HEK293T (cell line): ENCODE data around the gene UBTFL1.
"Not testable (repeated sequence)": the region's sequence is repeated elsewhere in the genome, so short reads cannot be mapped to it uniquely, and the experiment has no call there.

Source experiments
- CTCF ChIA-PET: fragments of 350-600 bp; formaldehyde crosslinking; extraction: SDS; loops from one replicate; lab custom pipeline; 2021; ENCODE audit warnings: antibody characterized with exemption, inconsistent platforms; lab: Yijun Ruan, JAX
- POLR2A ChIA-PET: fragments of 350-600 bp; formaldehyde crosslinking; extraction: SDS; loops from one replicate; lab custom pipeline; 2020; ENCODE audit warnings: antibody characterized with exemption, inconsistent platforms; lab: Yijun Ruan, JAX
- DNase-seq: peaks from one replicate; pipeline ENCODE4 v3.0.0; 2012; ENCODE audit warnings: mixed read lengths; ENCODE audit errors: extremely low spot score
- ARNT ChIP-seq: fragments of 450-650 bp; IDR thresholded peaks from 2 replicates; pipeline ENCODE4 v1.6.1; 2017; ENCODE audit warnings: mild to moderate bottlenecking
- BHLHE40 ChIP-seq: fragments of 450-650 bp; IDR thresholded peaks from 2 replicates; pipeline ENCODE4 v1.6.1; 2016; ENCODE audit warnings: mild to moderate bottlenecking, moderate library complexity, borderline replicate concordance
- CTBP1 ChIP-seq: fragments of 450-650 bp; IDR thresholded peaks from 2 replicates; pipeline ENCODE4 v1.6.1; 2016; ENCODE audit warnings: borderline replicate concordance
- ELF4 ChIP-seq: fragments of 450-650 bp; IDR thresholded peaks from 2 replicates; pipeline ENCODE4 v1.6.1; 2017; ENCODE audit warnings: antibody characterized with exemption
- FOXA1 ChIP-seq: fragments of 450-650 bp; IDR thresholded peaks from 2 replicates; pipeline ENCODE4 v1.6.1; 2016; ENCODE audit warnings: mild to moderate bottlenecking
- FOXK2 ChIP-seq: fragments of 450-650 bp; IDR thresholded peaks from 2 replicates; pipeline ENCODE4 v1.6.1; 2016; ENCODE audit warnings: mild to moderate bottlenecking
- FOXM1 ChIP-seq: fragments of 450-650 bp; IDR thresholded peaks from 2 replicates; pipeline ENCODE4 v1.6.1; 2017; ENCODE audit warnings: mild to moderate bottlenecking, borderline replicate concordance
- HDGF ChIP-seq: fragments of 450-650 bp; IDR thresholded peaks from 2 replicates; pipeline ENCODE4 v1.6.1; 2017; ENCODE audit warnings: antibody characterized with exemption, borderline replicate concordance
- L3MBTL2 ChIP-seq: fragments of 450-650 bp; conservative IDR thresholded peaks from 2 replicates; pipeline ENCODE4 v1.6.1; 2016; ENCODE audit warnings: mild to moderate bottlenecking
- LEF1 ChIP-seq: fragments of 450-650 bp; IDR thresholded peaks from 2 replicates; pipeline ENCODE4 v1.6.1; 2017; ENCODE audit warnings: mild to moderate bottlenecking, borderline replicate concordance
- NFRKB ChIP-seq: fragments of 450-650 bp; IDR thresholded peaks from 2 replicates; pipeline ENCODE4 v1.6.1; 2016; ENCODE audit warnings: mild to moderate bottlenecking, moderate library complexity
- PKNOX1 ChIP-seq: fragments of 450-650 bp; IDR thresholded peaks from 2 replicates; pipeline ENCODE4 v1.6.1; 2016
- SP1 ChIP-seq: fragments of 450-650 bp; IDR thresholded peaks from 2 replicates; pipeline ENCODE4 v1.6.1; 2017
- SUZ12 ChIP-seq: fragments of 450-650 bp; IDR thresholded peaks from 2 replicates; pipeline ENCODE4 v1.6.1; 2016; ENCODE audit warnings: mild to moderate bottlenecking
- TARDBP ChIP-seq: fragments of 450-650 bp; IDR thresholded peaks from 2 replicates; pipeline ENCODE4 v1.6.1; 2016
- ZNF384 ChIP-seq: fragments of 450-650 bp; IDR thresholded peaks from 2 replicates; pipeline ENCODE4 v1.6.1; 2016

Gene UBTFL1

DNA sequence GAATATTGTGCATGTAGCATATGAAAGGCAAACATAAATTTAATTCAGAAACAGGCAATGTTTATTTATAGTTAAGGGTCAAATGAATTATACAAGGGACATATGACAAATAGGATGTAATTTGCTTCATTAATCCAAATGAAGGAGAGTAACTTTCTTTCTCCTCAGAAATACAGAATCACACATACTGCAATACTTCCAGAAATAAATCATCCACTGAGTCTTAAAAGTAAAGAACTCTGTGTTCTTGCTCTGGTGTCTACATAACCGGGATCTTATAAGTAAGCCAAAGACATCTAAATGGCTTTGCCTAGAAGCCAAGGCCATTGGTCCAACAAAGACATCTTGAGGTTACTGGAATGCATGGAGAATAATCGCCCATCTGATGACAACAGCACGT lies at the start of gene UBTFL1:
Gene UBTFL1 (plus strand): TSS at position 301 of the 400 bp plus-strand sequence. CDS start 0 bp downstream, at position 301.
- POLR2A ChIA-PET, CTCF ChIA-PET, DNase-seq: not testable (repeated sequence)

GRCh38 chr11:90051591-90052209 lies 34.0 kb upstream of the UBTFL1 start:
- CTCF ChIA-PET, DNase-seq, POLR2A ChIA-PET: not testable (repeated sequence)

DNA sequence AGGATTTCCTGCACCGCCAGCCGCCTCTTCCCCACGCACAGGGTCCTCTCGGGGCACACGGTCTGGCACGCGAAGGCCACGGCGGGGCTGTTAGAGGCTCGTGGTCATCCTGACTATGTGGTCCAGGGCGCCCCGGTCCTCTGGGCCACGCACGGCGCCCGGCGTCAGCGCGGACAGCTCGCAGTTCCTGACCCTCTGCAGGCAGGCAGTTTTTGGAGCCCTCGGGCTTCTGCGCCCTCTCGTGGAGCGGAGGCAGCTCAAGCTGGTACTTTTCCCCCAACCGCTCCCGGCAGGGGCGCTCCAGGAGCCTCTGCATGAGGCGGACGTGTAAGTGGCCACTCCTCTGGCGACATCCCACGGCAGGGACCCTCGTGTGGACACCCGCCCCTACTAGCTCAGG lies 33.4 kb upstream of the UBTFL1 start:
- DNase-seq, CTCF ChIA-PET, POLR2A ChIA-PET: not testable (repeated sequence)

GRCh38 chr11:90053545-90053944 lies 32.2 kb upstream of the UBTFL1 start:
- POLR2A ChIA-PET, CTCF ChIA-PET: not testable (repeated sequence)

GRCh38 chr11:90088731-90089130 lies 3.0 kb downstream of the UBTFL1 start:
- DNase-seq, POLR2A ChIA-PET, CTCF ChIA-PET: not testable (repeated sequence)

More at GRCh38 chr11:90053545-90053944, 32.2 kb upstream of the UBTFL1 start:
- DNase-seq = not testable (repeated sequence)

- CTCF ChIA-PET, DNase-seq, POLR2A ChIA-PET: not testable (repeated sequence)
These were observed 9.6 kb downstream of the UBTFL1 start for GRCh38 chr11:90095230-90095924.

GRCh38 chr11:90098261-90098660 lies 12.5 kb downstream of the UBTFL1 start:
- DNase-seq, CTCF ChIA-PET, POLR2A ChIA-PET: not testable (repeated sequence)

- TF ChIP-seq CTBP1 = no peak
- TF ChIP-seq SUZ12 = no peak
- TF ChIP-seq LEF1 = no peak
- no peak for TF ChIP-seq BHLHE40
- no peak for TF ChIP-seq PKNOX1
- no peak for TF ChIP-seq L3MBTL2
- TF ChIP-seq ARNT = no peak
- TF ChIP-seq FOXM1 = no peak
- TF ChIP-seq SP1 = no peak
- no peak for TF ChIP-seq NFRKB
- TF ChIP-seq ELF4 = no peak
- no peak for TF ChIP-seq ZNF384
- TF ChIP-seq FOXA1 = no peak
- no peak for TF ChIP-seq TARDBP
- DNase-seq = no peak
- POLR2A ChIA-PET = no interaction called here
- CTCF ChIA-PET = no interaction called here
These were observed 14.7 kb downstream of the UBTFL1 start for GRCh38 chr11:90100431-90100830.

GRCh38 chr11:90113541-90113940 lies 27.8 kb downstream of the UBTFL1 start:
- CTCF ChIA-PET = no interaction called here
- TF ChIP-seq TARDBP = no peak
- no peak for TF ChIP-seq FOXM1
- no peak for TF ChIP-seq LEF1
- no peak for TF ChIP-seq HDGF
- no peak for TF ChIP-seq SP1
- TF ChIP-seq FOXK2 = no peak
- TF ChIP-seq FOXA1 = no peak
- TF ChIP-seq ARNT = no peak
- TF ChIP-seq CTBP1 = no peak
- no peak for TF ChIP-seq L3MBTL2
- TF ChIP-seq ELF4 = no peak
- no peak for TF ChIP-seq ZNF384
- no peak for TF ChIP-seq BHLHE40
- no peak for TF ChIP-seq PKNOX1
- no peak for TF ChIP-seq NFRKB
- no peak for DNase-seq
- POLR2A ChIA-PET = no interaction called here
